Astrocyte of the cerebellum (primary cell): ENCODE data around the gene SPSB1.

ENCODE experiments used
- DNase-seq: peaks from one replicate; pipeline ENCODE4 v3.0.0-alpha.2; 2011; ENCODE audit warnings: low read depth
- H3K4me3 ChIP-seq: 2 replicates; pipeline ENCODE4 v1.5.1; 2011; ENCODE audit warnings: mild to moderate bottlenecking, low read depth, low read length, moderate library complexity
- in situ Hi-C: cut with HindIII; loops from 2 replicates; pipeline ENCODE4 v1.10.0; 2017; ENCODE audit warnings: low sequenced_read_pairs
- TF ChIP-seq, protein P1 (sequence below): IDR thresholded peaks from 2 replicates; pipeline ENCODE4 v1.5.1; 2012; ENCODE audit warnings: low read length, low read depth, moderate library complexity, mild to moderate bottlenecking; ENCODE audit errors: missing control alignments

The SPSB1 gene

GRCh38 chr1:9258629-9259028 lies 34.1 kb upstream of the SPSB1 start:
- TF ChIP-seq, protein P1, sequence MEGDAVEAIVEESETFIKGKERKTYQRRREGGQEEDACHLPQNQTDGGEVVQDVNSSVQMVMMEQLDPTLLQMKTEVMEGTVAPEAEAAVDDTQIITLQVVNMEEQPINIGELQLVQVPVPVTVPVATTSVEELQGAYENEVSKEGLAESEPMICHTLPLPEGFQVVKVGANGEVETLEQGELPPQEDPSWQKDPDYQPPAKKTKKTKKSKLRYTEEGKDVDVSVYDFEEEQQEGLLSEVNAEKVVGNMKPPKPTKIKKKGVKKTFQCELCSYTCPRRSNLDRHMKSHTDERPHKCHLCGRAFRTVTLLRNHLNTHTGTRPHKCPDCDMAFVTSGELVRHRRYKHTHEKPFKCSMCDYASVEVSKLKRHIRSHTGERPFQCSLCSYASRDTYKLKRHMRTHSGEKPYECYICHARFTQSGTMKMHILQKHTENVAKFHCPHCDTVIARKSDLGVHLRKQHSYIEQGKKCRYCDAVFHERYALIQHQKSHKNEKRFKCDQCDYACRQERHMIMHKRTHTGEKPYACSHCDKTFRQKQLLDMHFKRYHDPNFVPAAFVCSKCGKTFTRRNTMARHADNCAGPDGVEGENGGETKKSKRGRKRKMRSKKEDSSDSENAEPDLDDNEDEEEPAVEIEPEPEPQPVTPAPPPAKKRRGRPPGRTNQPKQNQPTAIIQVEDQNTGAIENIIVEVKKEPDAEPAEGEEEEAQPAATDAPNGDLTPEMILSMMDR, result no peak
- no peak for DNase-seq
- in situ Hi-C loops, result loop anchor here (25.0 kb wide), 1 partner anchor 304 kb away; no protein-coding TSS in a partner anchor
- no peak overlapping the region for H3K4me3 ChIP-seq

- no peak for DNase-seq
- no peak overlapping the region for H3K4me3 ChIP-seq
- TF ChIP-seq, protein P1, result no peak
- in situ Hi-C loops, result loop anchor here (25.0 kb wide), 1 partner anchor 302 kb away; no protein-coding TSS in a partner anchor
Observed at GRCh38 chr1:9260059-9260766, 32.5 kb upstream of the SPSB1 start.

DNA sequence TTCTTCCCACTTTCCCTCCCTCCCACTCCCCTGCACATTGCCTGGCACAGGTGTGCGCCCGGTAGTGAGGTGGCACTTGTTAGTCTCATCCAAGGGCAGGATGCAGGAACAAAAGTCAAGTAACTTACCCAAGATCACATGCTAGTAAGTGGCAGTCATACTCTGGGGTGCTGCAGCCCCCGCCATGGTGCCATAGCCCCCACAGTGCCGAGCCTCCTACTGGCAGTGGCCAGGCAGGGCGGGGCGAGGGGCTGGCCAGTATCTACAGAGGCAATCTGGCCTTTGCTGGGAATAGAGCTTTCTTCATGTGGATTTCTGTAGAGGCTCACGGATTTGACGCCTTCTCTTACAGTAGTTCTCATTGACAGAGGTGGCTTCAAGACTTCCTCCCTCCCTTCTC lies 31.2 kb upstream of the SPSB1 start:
- H3K4me3 ChIP-seq, result no peak overlapping the region
- TF ChIP-seq, protein P1, result no peak
- in situ Hi-C loops, result loop anchor here (25.0 kb wide), 1 partner anchor 301 kb away; no protein-coding TSS in a partner anchor
- no peak for DNase-seq

DNA sequence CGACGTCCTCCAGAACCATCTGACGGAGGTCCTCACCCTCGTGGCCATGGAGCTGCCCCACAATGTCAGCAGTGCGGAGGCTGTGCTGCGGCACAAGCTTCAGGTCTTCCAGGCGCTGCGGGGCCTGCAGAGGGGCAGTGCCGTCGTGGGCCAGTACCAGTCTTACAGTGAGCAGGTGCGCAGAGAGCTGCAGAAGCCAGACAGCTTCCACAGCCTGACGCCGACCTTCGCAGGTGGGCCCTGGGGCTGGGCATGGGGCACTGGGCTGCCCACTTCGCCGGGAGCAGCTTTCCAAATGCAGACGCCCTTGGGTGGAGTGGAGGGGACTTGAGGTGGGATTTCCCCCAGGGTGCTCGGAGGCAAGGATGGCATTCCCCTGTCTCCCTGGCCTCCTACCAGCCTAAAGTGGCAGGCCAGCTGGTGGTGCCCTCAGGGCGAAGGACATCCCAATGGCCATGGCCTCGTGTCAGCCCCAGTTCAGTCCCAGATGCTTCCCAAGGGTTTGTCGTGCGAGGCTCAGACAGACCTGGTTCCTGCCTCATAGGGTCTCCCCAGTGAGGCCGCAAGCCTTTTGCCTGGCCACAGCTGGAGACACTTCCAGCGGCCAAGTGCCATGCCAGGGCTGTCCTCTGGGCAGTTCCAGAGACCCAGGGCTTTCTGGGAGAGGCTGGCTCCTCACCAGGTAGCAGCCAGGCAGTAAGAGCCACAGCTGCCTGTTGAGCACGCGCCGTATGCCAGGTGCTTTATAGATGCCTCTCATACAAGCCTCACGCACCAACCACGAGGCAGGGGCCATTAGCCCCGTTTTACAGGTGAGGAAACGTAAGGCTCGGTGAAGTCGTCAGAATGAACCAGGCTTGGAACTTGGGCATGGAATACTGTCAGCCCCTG lies 30.4 kb upstream of the SPSB1 start:
- no peak for DNase-seq
- H3K4me3 ChIP-seq, result no peak overlapping the region
- in situ Hi-C loops, result loop anchor here (25.0 kb wide), 1 partner anchor 300 kb away; no protein-coding TSS in a partner anchor
- TF ChIP-seq, protein P1, result no peak

DNA sequence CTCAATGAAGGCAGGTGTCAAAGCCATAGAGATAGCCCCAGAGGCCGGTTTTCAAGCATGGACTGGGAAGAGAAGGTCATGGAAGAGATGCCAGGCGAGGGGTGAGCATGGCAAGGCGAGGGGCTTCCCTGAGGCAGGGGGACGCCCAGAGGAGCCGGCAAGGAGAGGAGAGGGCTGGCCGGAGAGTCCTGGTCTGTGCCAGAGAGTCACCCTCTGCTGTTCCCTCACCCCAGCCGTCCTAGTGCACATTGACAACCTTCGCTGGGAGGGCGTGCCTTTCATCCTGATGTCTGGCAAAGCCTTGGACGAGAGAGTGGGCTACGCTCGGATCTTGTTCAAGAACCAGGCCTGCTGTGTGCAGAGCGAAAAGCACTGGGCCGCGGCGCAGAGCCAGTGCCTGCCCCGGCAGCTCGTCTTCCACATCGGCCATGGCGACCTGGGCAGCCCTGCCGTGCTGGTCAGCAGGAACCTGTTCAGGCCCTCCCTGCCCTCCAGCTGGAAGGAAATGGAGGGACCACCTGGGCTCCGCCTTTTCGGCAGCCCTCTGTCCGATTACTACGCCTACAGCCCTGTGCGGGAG lies 29.3 kb upstream of the SPSB1 start:
- TF ChIP-seq, protein P1, result no peak
- in situ Hi-C loops, result loop anchor here (25.0 kb wide), 1 partner anchor 299 kb away; no protein-coding TSS in a partner anchor
- no peak overlapping the region for H3K4me3 ChIP-seq
- DNase-seq, result no peak
